GM12873 (cell line): ENCODE measurements around the gene ATP6V1A.

Experiments used
- TF ChIP-seq, protein P1 (sequence below): IDR thresholded peaks from 2 replicates; pipeline ENCODE4 v1.5.1; 2012; ENCODE audit warnings: low read depth, mild to moderate bottlenecking, moderate library complexity, low read length, control low read depth; ENCODE audit not compliant: insufficient read depth; ENCODE audit errors: missing control alignments

Gene ATP6V1A

DNA sequence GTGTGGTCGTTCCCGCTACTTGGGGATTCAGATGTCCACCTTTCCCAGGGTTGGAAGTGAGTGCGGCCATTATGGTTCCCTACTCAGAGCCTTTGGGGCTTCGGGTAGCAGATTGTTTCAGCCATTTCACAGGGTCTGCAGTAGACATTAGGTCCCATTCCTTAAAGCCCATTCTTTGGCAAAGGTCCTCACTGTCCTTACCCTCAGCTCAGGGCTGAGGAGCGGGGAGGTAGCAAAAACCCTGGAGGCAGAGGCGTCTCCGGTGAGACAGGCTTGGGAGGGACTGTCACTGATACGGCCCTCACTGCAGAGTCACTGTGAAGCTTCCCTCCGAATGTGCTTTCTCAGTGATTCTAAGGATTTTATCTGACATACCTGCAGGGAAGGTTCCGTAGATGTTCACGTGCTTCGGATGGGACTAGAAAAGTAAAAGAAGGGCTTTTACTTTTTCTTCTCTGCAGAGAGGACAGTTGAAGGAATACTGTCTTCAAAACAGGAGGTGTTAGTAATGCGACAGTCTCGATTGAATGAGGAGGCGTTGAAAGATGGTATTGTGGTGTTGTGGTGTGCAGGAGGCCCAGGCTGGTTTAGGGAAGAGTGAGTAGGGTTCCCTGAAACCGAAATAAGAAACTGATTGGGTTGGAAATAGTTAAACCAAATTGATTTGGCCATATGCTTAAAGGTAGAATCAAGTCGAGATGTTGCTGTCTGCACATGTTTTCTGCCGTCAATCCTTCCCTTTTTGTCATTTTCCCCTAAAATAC is 630 bp downstream of the ATP6V1A start:
- TF ChIP-seq, protein P1, sequence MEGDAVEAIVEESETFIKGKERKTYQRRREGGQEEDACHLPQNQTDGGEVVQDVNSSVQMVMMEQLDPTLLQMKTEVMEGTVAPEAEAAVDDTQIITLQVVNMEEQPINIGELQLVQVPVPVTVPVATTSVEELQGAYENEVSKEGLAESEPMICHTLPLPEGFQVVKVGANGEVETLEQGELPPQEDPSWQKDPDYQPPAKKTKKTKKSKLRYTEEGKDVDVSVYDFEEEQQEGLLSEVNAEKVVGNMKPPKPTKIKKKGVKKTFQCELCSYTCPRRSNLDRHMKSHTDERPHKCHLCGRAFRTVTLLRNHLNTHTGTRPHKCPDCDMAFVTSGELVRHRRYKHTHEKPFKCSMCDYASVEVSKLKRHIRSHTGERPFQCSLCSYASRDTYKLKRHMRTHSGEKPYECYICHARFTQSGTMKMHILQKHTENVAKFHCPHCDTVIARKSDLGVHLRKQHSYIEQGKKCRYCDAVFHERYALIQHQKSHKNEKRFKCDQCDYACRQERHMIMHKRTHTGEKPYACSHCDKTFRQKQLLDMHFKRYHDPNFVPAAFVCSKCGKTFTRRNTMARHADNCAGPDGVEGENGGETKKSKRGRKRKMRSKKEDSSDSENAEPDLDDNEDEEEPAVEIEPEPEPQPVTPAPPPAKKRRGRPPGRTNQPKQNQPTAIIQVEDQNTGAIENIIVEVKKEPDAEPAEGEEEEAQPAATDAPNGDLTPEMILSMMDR: no peak

DNA sequence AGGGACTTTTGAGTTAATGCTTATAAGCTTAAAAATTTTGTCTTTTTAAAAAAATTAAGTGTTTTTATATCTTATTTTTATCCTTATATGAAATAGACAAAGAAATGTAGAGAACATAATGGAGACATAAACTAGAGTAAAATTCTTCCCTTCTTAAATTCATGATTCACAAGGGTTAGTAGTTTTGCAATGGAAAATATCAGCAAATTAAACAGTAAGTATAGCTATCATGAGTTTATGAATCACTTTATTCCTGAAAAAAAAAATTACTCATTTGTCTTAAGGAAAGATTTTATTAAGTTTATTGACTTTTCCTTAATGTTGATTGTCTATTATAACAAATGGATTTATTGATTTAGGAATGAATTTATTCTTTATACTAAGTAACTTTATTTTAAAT is 4.3 kb downstream of the ATP6V1A start:
- TF ChIP-seq, protein P1: no peak

DNA sequence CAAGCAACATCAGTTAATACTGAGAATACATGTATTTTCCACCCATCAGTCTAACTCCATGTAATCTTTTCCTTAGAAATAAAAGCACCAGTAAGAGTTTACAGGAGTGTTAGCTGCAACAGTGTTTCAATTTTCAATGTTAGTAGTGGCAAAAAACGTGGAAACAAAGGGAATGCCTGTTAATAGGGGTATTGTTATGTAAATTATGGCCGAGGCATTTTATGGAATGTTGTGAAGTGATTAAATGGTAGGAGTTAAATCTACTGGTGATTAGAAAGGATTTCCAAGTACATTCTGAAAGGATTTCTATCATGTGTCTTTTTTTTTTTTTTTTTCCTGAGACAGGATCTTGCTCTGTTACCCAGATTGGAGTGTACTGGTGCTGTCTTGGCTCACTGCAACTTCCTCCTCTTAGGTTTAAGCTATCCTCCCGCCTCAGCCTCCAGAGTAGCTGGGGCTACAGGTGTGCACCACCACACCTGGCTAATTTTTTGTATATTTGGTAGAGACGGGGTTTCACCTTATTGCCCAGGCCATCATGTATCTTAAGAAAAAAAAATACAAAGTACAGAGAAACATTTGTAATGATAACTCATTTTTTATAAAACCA is 6.6 kb downstream of the ATP6V1A start:
- TF ChIP-seq, protein P1: no peak

DNA sequence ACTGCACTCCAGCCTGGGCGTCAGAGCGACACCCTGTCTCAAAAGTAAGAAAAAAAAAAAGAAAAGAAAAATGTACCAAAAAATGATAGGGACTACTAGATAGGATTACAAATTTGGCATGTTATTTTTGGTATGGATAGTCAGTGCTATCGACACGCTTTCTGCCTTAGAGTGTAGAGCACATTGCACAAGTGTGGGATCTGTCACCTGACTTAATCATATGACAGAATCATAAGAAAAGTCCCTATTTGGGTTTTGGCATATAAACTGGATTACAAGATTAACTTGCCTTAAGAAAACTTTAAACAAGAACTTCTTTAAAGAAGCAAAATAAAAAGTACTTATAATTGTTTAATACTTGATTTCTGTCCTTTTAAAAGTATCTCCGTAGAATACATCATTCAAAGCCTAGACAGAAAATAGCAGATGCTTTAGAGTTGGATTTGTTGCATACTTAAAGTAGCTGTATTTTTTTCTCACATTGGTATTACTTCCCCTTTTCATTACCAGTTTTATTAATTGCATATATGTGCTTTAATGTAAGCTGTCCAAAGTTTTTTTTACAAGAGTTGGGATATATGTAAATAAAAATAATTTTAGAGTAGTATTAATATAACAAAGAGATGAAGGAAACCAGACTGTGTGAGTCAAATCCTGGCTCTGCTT is 7.8 kb downstream of the ATP6V1A start:
- TF ChIP-seq, protein P1: no peak

DNA sequence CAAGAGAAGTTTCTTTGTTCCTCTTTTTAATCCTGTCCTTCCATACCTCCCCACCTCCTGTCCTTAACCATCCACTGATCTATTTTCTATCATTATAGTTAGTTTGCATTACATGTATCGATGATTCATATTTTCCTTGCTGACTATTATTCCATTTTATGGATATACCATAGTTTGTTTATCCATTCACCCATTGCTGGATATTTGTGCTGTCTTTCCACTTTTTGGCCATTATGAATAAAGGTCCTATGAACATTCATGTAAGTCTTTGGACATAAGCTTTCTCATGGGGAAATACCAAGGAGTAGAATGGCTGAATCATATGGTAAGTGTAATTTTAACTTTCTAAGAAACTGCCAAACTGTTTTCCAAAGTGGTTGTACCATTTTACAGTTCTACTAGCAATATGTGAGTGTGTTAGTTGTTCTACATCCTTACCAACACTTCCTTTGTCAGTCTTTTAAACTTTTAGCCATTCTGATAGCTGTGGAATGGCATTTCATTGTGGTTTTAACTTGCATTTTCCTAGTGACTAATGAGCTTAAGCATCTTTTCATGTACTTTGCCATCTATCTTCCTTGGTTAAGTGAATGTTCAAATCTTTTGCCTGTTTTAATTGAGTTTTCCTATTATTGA is 11.7 kb downstream of the ATP6V1A start:
- TF ChIP-seq, protein P1: no peak

DNA sequence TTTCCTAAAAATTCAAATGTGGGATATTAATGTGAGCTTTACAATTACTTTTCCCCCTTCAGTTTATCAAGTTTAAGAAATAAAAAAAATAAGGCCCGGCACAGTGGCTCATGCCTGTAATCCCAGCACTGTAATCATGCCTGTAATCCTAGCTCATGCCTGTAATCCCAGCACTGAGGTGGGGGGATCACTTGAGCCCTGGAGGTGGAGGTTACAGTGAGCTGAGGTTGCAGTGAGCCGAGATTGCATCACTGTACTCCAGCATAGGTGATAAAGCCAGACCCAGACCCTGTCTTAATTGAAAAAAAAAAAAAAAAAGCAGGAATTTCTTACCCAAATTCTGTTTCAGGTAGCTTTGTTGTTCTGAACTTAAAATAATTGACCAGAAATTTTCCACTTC is 17.9 kb downstream of the ATP6V1A start:
- TF ChIP-seq, protein P1: no peak

DNA sequence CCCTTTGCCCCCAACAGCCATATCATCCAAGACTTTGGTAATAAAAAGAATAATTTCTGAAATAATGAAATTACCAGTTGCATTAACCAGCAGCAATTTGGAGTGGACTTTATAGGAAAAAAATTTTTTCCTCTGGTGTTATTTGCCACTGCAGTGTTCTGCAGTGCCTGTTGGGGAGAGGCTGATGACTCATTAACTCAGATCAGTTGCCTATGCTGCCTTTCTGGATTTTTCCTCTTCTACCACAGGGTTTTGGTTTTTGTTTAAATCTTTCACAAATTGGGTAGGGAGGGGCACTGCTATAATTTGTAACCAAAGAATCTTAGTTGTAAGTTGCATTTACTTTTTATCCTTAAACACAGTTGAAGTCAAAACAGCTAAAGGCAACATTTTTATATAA is 22.7 kb downstream of the ATP6V1A start:
- TF ChIP-seq, protein P1: no peak
